MCF 10A (cell line): ENCODE data around the gene CAMK1. TPM values are rescaled to one million over a fixed set of nuclear protein-coding genes. Genes with fewer than 3 reads are reported as not detected.

Experiments used
- BruUV-seq: library from RNA; stranded (reverse); fragments of 400-500 nt; replicated peaks from 2 replicates; lab custom pipeline; 2021; lab: Mats Ljungman, UMichigan
- CTCF ChIA-PET: fragments of 300-600 bp; sonication (Branson Sonifier 250); formaldehyde crosslinking; extraction: SDS; loops from one replicate; lab custom pipeline; 2021; ENCODE audit warnings: antibody characterized with exemption, inconsistent platforms; lab: Yijun Ruan, JAX
- POLR2A ChIA-PET: fragments of 300-600, 350-650 bp; sonication (Branson Sonifier 250); formaldehyde crosslinking; extraction: SDS; loops from one replicate; lab custom pipeline; 2020; ENCODE audit warnings: antibody characterized with exemption, inconsistent platforms; lab: Yijun Ruan, JAX
- DNase-seq: peaks from one replicate; pipeline ENCODE4 v3.0.0-alpha.2; 2018; ENCODE audit not compliant: unreplicated experiment
- H3K27ac Mint-ChIP-seq: one replicate; pipeline ENCODE4 v1.8.0; 2022; ENCODE audit warnings: mild to moderate bottlenecking, low read depth, mixed read lengths; ENCODE audit not compliant: unreplicated experiment
- H3K27me3 Mint-ChIP-seq: one replicate; pipeline ENCODE4 v1.8.0; 2022; ENCODE audit warnings: mixed read lengths; ENCODE audit not compliant: insufficient read depth, unreplicated experiment
- H3K36me3 Mint-ChIP-seq: one replicate; pipeline ENCODE4 v1.8.0; 2022; ENCODE audit warnings: mild to moderate bottlenecking, moderate library complexity, mixed read lengths; ENCODE audit not compliant: insufficient read depth, unreplicated experiment
- H3K4me1 Mint-ChIP-seq: one replicate; pipeline ENCODE4 v1.8.0; 2022; ENCODE audit warnings: mixed read lengths; ENCODE audit not compliant: insufficient read depth, unreplicated experiment
- H3K4me3 Mint-ChIP-seq: one replicate; pipeline ENCODE4 v1.8.0; 2022; ENCODE audit warnings: mild to moderate bottlenecking, moderate library complexity, mixed read lengths; ENCODE audit not compliant: unreplicated experiment
- H3K9me3 Mint-ChIP-seq: one replicate; pipeline ENCODE4 v1.8.0; 2022; ENCODE audit warnings: mixed read lengths; ENCODE audit not compliant: unreplicated experiment
- intact Hi-C: fragments of 100-400 bp; cut with micrococcal nuclease; formaldehyde crosslinking; loops from 2 replicates; pipeline ENCODE4 v1.14.1; 2022
- total RNA-seq: library from RNA; stranded (reverse); gene quantifications from 2 replicates; pipeline ENCODE4 v1.2.3, GENCODE V29; 2022
- TF ChIP-seq, protein P1 (sequence below): fragments of 200-600 bp; IDR thresholded peaks from one replicate; pipeline ENCODE4 v1.8.0; 2022; ENCODE audit warnings: antibody characterized with exemption, mild to moderate bottlenecking; ENCODE audit not compliant: unreplicated experiment

The CAMK1 gene
- total RNA-seq, 1 experiment from 2014 or later, result 8.3 TPM

DNA sequence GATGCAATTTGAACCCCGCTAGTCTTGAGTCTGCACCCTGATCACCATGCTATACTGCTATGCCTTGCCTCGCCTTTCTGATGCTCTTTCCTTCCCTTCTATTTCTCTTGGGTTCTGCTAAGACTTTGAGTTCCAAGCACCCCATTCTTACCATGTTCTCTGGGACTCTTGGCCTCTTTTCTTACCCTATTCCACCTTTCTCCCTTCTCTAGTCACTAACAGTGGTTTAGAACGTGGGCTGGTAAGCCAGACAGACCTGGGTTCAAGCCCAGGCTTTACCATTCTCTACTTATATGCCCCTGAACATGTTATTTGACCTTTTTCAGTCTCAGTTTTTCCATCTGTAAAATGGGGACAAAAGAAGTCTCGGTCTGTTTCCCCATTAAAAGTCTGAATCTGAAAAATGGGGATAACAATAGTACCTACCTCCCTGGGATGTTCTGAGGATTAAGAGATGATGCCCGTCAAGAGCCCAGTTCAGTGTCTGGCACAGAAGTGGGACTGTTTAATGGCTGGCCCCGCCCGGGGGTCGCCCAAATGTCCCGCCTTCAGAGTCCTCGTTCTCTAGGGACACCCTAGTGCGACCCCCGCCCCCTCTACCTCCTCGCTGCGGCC, 22.1 kb upstream of the CAMK1 start:
- POLR2A ChIA-PET, result interaction anchor here (0.5 to 2.2 kb wide), 25 partner anchors 11 to 529 kb away, joined by 3 to 35 read pairs (median 5); partner anchors contain the start of genes BRPF1, CRELD1, EMC3 and IL17RC
- CTCF ChIA-PET, result interaction anchor here (0.6 to 1.2 kb wide), 6 partner anchors 9 to 488 kb away, joined by 3 to 4 read pairs (median 3); partner anchors contain the start of gene MTMR14
- H3K36me3 Mint-ChIP-seq, result peaks cover 56% of the 10 kb centered on the region
- TSS peak; percentile 70 for BruUV-seq
- peaks cover 31% of the 10 kb centered on the region for H3K4me1 Mint-ChIP-seq
- intact Hi-C loops, result loop anchor here (5.0 kb wide), 1 partner anchor 75 kb away; no protein-coding TSS in a partner anchor
- H3K27ac Mint-ChIP-seq, result peak overlapping the region; percentile 100
- TF ChIP-seq, protein P1, sequence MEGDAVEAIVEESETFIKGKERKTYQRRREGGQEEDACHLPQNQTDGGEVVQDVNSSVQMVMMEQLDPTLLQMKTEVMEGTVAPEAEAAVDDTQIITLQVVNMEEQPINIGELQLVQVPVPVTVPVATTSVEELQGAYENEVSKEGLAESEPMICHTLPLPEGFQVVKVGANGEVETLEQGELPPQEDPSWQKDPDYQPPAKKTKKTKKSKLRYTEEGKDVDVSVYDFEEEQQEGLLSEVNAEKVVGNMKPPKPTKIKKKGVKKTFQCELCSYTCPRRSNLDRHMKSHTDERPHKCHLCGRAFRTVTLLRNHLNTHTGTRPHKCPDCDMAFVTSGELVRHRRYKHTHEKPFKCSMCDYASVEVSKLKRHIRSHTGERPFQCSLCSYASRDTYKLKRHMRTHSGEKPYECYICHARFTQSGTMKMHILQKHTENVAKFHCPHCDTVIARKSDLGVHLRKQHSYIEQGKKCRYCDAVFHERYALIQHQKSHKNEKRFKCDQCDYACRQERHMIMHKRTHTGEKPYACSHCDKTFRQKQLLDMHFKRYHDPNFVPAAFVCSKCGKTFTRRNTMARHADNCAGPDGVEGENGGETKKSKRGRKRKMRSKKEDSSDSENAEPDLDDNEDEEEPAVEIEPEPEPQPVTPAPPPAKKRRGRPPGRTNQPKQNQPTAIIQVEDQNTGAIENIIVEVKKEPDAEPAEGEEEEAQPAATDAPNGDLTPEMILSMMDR, result no peak
- H3K9me3 Mint-ChIP-seq, result no peaks in the 10 kb centered on the region
- no peak for DNase-seq
- H3K27me3 Mint-ChIP-seq, result no peaks in the 10 kb centered on the region
- H3K4me3 Mint-ChIP-seq, result peak overlapping the region; percentile 98

DNA sequence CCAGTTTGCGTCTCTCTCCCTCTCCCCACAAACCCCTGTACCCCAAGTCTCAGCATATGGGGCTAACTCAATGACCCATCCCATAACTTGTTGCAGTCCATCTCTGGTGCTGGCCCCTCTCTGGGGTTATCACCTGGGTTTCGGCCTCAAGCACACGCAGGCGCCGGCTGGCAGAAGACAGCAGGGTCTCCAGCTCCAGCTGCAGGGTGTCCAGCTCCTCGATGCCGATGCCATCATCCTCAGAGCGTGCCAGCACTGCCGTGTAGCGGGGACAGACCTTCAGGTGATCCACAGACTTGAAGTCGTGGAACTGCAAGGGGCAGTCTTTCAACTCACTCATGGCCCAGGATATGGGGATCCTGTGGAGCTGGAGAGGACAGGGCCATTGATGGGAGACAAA, 21.4 kb upstream of the CAMK1 start:
- intact Hi-C loops, result loop anchor here (5.0 kb wide), 1 partner anchor 74 kb away; no protein-coding TSS in a partner anchor
- H3K4me1 Mint-ChIP-seq, result peaks cover 31% of the 10 kb centered on the region
- BruUV-seq, result no TSS peak

DNA sequence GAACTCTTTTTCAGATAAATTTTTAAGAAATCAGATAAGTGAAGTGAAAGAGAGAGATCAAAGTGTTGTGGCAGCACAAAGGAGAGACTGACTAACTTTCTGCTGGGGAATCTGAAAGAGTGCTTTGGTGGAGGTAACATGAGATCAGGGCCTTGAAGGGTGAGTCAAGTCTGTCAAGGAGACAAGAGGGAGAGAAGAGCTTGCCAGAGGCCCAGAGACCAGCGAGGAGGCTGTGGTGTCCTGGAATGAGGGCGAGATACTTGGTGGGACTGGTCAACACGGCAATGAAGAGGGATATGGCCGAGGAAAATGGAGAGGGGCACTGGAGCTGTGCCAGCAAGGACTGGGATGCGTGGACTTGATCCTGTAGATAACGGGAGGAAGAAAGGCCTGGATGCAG, 18.0 kb upstream of the CAMK1 start:
- ChIA-PET POLR2A (no interaction called here), CTCF (no interaction called here)
- H3K4me3 Mint-ChIP-seq, result no peak overlapping the region
- TF ChIP-seq, protein P1, result no peak
- H3K4me1 Mint-ChIP-seq, result peaks cover 13% of the 10 kb centered on the region
- peaks cover 61% of the 10 kb centered on the region for H3K36me3 Mint-ChIP-seq
- BruUV-seq, result no TSS peak
- no peak for DNase-seq
- no peaks in the 10 kb centered on the region for H3K27me3 Mint-ChIP-seq
- H3K27ac Mint-ChIP-seq, result no peak overlapping the region
- no peaks in the 10 kb centered on the region for H3K9me3 Mint-ChIP-seq
- intact Hi-C loops, result no loop called here

More for the DNA sequence above, 21.4 kb upstream of the CAMK1 start:
- no peaks in the 10 kb centered on the region for H3K9me3 Mint-ChIP-seq
- ChIA-PET POLR2A (interaction anchor here (1.2 kb wide), 1 partner anchor 10 kb away, joined by 3 read pairs; no protein-coding TSS in a partner anchor), CTCF (interaction anchor here (0.6 to 1.3 kb wide), 3 partner anchors 11 to 489 kb away, joined by 3 read pairs; no protein-coding TSS in a partner anchor)
- H3K4me3 Mint-ChIP-seq, result peak overlapping the region; percentile 98
- H3K27ac Mint-ChIP-seq, result peak overlapping the region; percentile 100
- H3K27me3 Mint-ChIP-seq, result no peaks in the 10 kb centered on the region
- TF ChIP-seq, protein P1, result no peak
- no peak for DNase-seq
- peaks cover 49% of the 10 kb centered on the region for H3K36me3 Mint-ChIP-seq

DNA sequence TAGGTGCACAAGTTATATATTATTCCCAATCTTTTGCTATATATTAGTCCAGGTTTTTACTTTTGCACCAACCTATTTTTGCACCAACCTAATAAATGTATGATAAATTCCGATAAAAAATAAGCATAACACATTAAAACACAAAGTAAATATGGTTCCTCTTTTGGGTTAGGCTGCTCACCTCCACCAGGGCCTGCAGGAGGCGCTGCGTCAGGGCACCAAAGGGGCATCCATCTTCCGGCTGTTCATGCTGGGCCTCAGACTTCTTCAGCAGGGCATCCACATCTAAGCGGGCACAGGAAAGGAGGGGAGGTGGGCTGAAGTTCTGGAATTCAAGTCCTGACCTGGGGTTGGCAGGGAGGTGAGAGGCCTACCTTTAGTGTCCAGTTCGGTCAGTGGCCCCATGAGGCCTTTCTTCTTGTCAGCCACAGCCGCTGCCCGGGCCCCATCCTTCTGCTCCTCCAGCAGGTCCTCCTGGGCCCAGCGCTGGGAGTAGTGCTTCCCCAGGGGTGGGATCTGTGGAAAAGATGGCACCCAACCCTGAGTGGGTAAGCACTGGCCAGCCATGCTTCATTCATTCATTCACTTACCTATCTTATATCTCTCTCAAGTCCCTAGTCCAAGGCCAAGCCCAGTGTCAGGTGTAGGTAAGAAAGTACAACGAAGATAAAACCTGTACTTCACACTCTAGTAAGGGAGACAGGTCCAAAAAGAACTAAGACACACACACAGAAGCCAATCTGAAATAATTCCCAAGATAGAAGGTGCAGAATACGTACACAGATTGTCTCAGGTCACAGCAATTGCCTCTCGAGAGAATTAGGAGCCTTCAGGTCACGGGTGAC, 17.3 kb upstream of the CAMK1 start:
- intact Hi-C loops, result no loop called here
- DNase-seq, result no peak
- Mint-ChIP-seq H3K27me3 (no peaks in the 10 kb centered on the region), H3K4me1 (peaks cover 13% of the 10 kb centered on the region), H3K27ac (no peak overlapping the region), H3K4me3 (no peak overlapping the region), H3K9me3 (no peaks in the 10 kb centered on the region), H3K36me3 (peaks cover 60% of the 10 kb centered on the region)
- TF ChIP-seq, protein P1, result peak; percentile 53
- ChIA-PET POLR2A (no interaction called here), CTCF (interaction anchor here (0.7 kb wide), 1 partner anchor 8 kb away, joined by 4 read pairs; no protein-coding TSS in a partner anchor)
- no TSS peak for BruUV-seq
